Hindlimb muscle (tissue), 1 donor: ENCODE measurements around the gene NEURL3. TPM values are rescaled to one million over a fixed set of nuclear protein-coding genes. Genes with fewer than 3 reads are reported as not detected.
"Not testable (repeated sequence)": the region's sequence is repeated elsewhere in the genome, so short reads cannot be mapped to it uniquely, and the experiment has no call there.

Source experiments
- DNase-seq: peaks from one replicate; pipeline ENCODE4 v3.0.0-alpha.2; 2013
- polyA plus RNA-seq: library from polyadenylated mRNA; unstranded; fragments of 120-200 nt; gene quantifications from one replicate; pipeline ENCODE4 v1.2.1, GENCODE V29; 2013; ENCODE audit not compliant: insufficient read length

NEURL3 gene
- polyA plus RNA-seq, 1 donor: 0.22 TPM

- DNase-seq: no peak
These were observed 1.1 kb upstream of the NEURL3 start for GRCh38 chr2:96506016-96506906.

GRCh38 chr2:96503637-96504243 is 1.4 kb downstream of the NEURL3 start:
- no peak for DNase-seq

- no peak for DNase-seq
These were observed 2.1 kb downstream of the NEURL3 start for GRCh38 chr2:96502891-96503636.

- no peak for DNase-seq
These were observed 3.0 kb downstream of the NEURL3 start for GRCh38 chr2:96501886-96502810.

GRCh38 chr2:96501471-96501874 is 3.7 kb downstream of the NEURL3 start:
- DNase-seq: no peak

- no peak for DNase-seq
These were observed 4.6 kb downstream of the NEURL3 start for GRCh38 chr2:96500385-96501066.

- DNase-seq: no peak
These were observed 5.8 kb downstream of the NEURL3 start for GRCh38 chr2:96499061-96499960.

- not testable (repeated sequence) for DNase-seq
These were observed 6.5 kb downstream of the NEURL3 start for GRCh38 chr2:96498611-96499010.

- no peak for DNase-seq
These were observed 7.1 kb downstream of the NEURL3 start for GRCh38 chr2:96498021-96498431.

GRCh38 chr2:96495982-96496629 is 9.1 kb downstream of the NEURL3 start:
- no peak for DNase-seq

- no peak for DNase-seq
These were observed 11.0 kb downstream of the NEURL3 start for GRCh38 chr2:96494188-96494587.

GRCh38 chr2:96493072-96493471 is 12.1 kb downstream of the NEURL3 start:
- DNase-seq: no peak

- DNase-seq: no peak
These were observed 13.2 kb downstream of the NEURL3 start for GRCh38 chr2:96491860-96492497.

GRCh38 chr2:96489663-96490062 is 15.5 kb downstream of the NEURL3 start:
- no peak for DNase-seq

GRCh38 chr2:96489261-96489660 is 15.9 kb downstream of the NEURL3 start:
- no peak for DNase-seq

- no peak for DNase-seq
These were observed 18.5 kb downstream of the NEURL3 start for GRCh38 chr2:96486696-96487095.

GRCh38 chr2:96485751-96486651 is 19.2 kb downstream of the NEURL3 start:
- DNase-seq: peak; percentile 51

- no peak for DNase-seq
These were observed 19.8 kb downstream of the NEURL3 start for GRCh38 chr2:96485350-96485749.
